H1 (cell line): ENCODE results near the gene CAMSAP3. TPM values are rescaled to one million over a fixed set of nuclear protein-coding genes. Genes with fewer than 3 reads are reported as not detected.

Experiments
- ATF2 ChIP-seq: IDR thresholded peaks from 2 replicates; pipeline ENCODE4 v1.6.1; 2012; ENCODE audit warnings: low read length, inconsistent platforms
- BACH1 ChIP-seq: IDR thresholded peaks from 2 replicates; pipeline ENCODE4 v1.6.1; 2012; ENCODE audit warnings: low read length, improper control_type of control experiment
- CHD7 ChIP-seq: fragments of 300-600 bp; sonication (generic); IDR thresholded peaks from 2 replicates; pipeline ENCODE4 v1.7.1; 2012; ENCODE audit warnings: low read length, moderate library complexity, mild to moderate bottlenecking, inconsistent platforms; ENCODE audit not compliant: insufficient replicate concordance
- KDM5A ChIP-seq: fragments of 200-600 bp; IDR thresholded peaks from 2 replicates; pipeline ENCODE4 v1.7.1; 2012; ENCODE audit warnings: mild to moderate bottlenecking, low read length, inconsistent platforms, mixed read lengths
- POLR2A ChIP-seq, 2 experiments: IDR thresholded peaks; 1 replicate in 1 of 2; 2 replicates in 1 of 2; pipeline ENCODE4 v1.6.1; 2011; ENCODE audit warnings: low read depth in 2 of 2, low read length in 2 of 2, mild to moderate bottlenecking in 2 of 2; ENCODE audit errors: control extremely low read depth in 1 of 2
- SRF ChIP-seq: IDR thresholded peaks from 2 replicates; pipeline ENCODE4 v1.6.1; 2011; ENCODE audit warnings: mild to moderate bottlenecking, low read depth, low read length, moderate library complexity
- TEAD4 ChIP-seq: IDR thresholded peaks from 2 replicates; pipeline ENCODE4 v1.6.1; 2012; ENCODE audit warnings: low read depth, low read length, inconsistent platforms, mixed read lengths
- polyA plus RNA-seq, 7 experiments: library from polyadenylated mRNA; depleted of rRNA in 3 of 7; stranded (reverse) in 5 of 7; unstranded in 2 of 7; fragments of >200 nt in 5 of 7; fragments of 200-250 nt in 2 of 7; gene quantifications; 1 replicate in 5 of 7; 2 replicates in 1 of 7; 4 replicates in 1 of 7; pipeline versions ENCODE4 v1.2.1 to v1.2.3, GENCODE V29; 2011 to 2013; ENCODE audit warnings: missing spikeins in 2 of 7, mixed read lengths in 2 of 7
- total RNA-seq: library from RNA; stranded (reverse); fragmentation: NEBNext Ultra II Directional; extraction: Animal tissue kit (Norgen Biotek cat#: 25700); gene quantifications from 2 replicates; pipeline ENCODE4 v1.2.1, GENCODE V29; 2021

CAMSAP3 gene
- total and polyA plus RNA-seq, 2 of the 8 experiments (the other 6 are each of a cell fraction or from before 2014, with no cell fraction given): 11.4 to 30.4 TPM

DNA sequence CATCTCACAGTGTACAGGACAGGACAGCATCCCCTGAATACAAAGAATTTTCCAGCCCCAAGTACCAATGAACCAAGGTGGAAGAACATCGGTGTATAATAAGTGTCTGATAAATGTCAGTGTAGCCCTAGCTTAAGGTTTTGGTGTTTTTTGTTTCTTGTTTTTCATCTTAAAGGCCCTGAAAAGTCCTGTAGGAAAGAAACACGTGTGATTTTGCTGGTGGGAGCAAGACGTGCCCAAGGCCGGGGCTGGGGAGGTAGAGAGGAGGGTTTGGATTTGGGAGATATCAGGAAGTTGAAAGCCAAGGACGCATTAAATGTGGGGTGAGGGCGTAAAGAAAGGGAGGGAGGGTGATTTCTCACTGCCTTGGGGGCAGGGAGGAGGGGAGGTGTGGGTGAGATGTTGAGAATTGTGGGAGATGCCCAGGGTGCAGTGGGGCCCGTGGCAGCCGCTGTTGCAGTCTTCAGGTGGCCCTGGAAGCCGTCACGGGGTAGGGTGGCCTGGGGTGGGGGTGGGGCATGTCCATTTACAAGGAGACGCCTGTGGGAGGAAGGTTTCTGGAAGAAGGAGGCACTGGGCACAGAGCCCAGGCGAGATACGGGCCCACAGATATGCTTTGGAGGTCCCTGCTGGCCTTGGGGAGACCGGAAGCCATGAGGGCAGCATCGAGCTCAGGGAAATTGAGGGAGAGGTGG is 6.7 kb downstream of the CAMSAP3 start (continued):
- no peak for TF ChIP-seq CHD7
- no peak for TF ChIP-seq SRF
- no peak for TF ChIP-seq POLR2A (IDR thresholded peaks at IDR 0.05; ENCODE audit: control extremely low read depth in 1 of 2, low read depth in 2 of 2, low read length in 2 of 2)
- TF ChIP-seq BACH1: no peak
- TF ChIP-seq TEAD4: no peak
- TF ChIP-seq KDM5A: no peak
- TF ChIP-seq ATF2: no peak
